ENCODE data around the gene OR13C4. TPM values are rescaled to one million over a fixed set of nuclear protein-coding genes. Genes with fewer than 3 reads are reported as not detected.

Gene OR13C4
- total and polyA plus RNA-seq, 2 of the 4 experiments (the other 2 are of a cell fraction): not detected

DNA sequence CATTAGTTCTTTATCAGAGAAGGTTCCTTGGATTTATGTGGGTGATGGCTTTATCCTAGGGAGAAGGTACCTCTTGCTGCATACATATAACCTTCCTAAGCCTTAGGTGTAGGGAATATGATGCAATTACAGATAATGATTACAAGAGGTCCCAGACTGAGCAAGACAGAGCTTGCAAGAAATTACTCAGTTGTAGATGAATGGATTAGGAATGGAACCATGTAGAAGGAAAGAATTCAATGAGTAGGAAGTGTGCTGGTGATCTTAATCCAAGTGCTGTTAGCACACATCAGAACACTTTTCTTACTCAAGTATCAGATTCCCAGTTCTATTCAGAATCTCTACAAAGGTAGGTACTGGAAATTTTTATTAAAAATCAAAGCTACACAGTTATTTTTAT, 20.4 kb downstream of the OR13C4 start:
- Histone ChIP-seq H3K4me1 (ENCODE audit: control insufficient read depth, insufficient read depth, low read length) (no peaks in the 10 kb centered on the region), H2AK9ac (replicated peaks; ENCODE audit: low read depth, low read length, poor library complexity) (no peak overlapping the region), H3K4me3 (ENCODE audit: insufficient read depth, low read depth, low read length) (no peak overlapping the region), H3K36me3 (ENCODE audit: control insufficient read depth, insufficient read depth, low read length) (no peaks in the 10 kb centered on the region), H3K18ac (ENCODE audit: low read depth, low read length) (no peak overlapping the region), H3K27me3 (ENCODE audit: control insufficient read depth, insufficient read depth, low read length) (no peaks in the 10 kb centered on the region), H3K79me1 (ENCODE audit: low read depth in 1 of 2, low read length in 2 of 2) (no peaks in the 10 kb centered on the region), H3K9me1 (ENCODE audit: insufficient read depth, low read length) (no peaks in the 10 kb centered on the region), H3K27ac (ENCODE audit: insufficient read depth, low read length) (no peak overlapping the region), H2AK5ac (ENCODE audit: low read depth, low read length) (no peak overlapping the region), H3K4ac (ENCODE audit: low read depth, low read length) (no peak overlapping the region), H2BK20ac (ENCODE audit: low read depth, low read length) (no peak overlapping the region), H3K14ac (replicated peaks; ENCODE audit: low read depth, low read length) (no peak overlapping the region), H4K20me1 (ENCODE audit: insufficient read depth, low read length) (no peaks in the 10 kb centered on the region), H3K9me3 (ENCODE audit: control insufficient read depth, insufficient read depth, low read length) (peaks cover 6% of the 10 kb centered on the region), H2BK15ac (ENCODE audit: low read depth, low read length) (no peak overlapping the region), H4K5ac (ENCODE audit: low read depth, low read length) (no peak overlapping the region), H2AFZ (replicated peaks; ENCODE audit: low read length, poor library complexity) (no peak overlapping the region), H4K91ac (ENCODE audit: insufficient read depth, low read depth, low read length) (no peak overlapping the region), H3K56ac (ENCODE audit: extremely low read depth, insufficient read depth, low read length) (no peak overlapping the region), H3K9ac (ENCODE audit: low read depth, low read length) (no peak overlapping the region), H4K8ac (ENCODE audit: low read depth in 2 of 2, low read length in 2 of 2) (no peak overlapping the region), H2BK5ac (ENCODE audit: low read depth, low read length, poor library complexity, severe bottlenecking) (no peak overlapping the region), H3K4me2 (ENCODE audit: low read depth, low read length) (no peak overlapping the region), H2BK120ac (ENCODE audit: low read depth, low read length) (no peak overlapping the region), H3K23ac (ENCODE audit: low read depth, low read length) (no peak overlapping the region)
- dilution Hi-C loops (cut with HindIII; ENCODE audit: low sequenced_read_pairs, unreplicated experiment): no loop called here
- in situ Hi-C loops (cut with MboI; ENCODE audit: low sequenced_read_pairs): no loop called here
- no peak for DNase-seq
- intact Hi-C loops (cut with micrococcal nuclease): no loop called here
- no TSS peak for BruUV-seq (replicated peaks)
- ATAC-seq (ENCODE audit: low read depth): no peak
- ChIA-PET CTCF (no interaction called here), POLR2A (ENCODE audit: unreplicated experiment) (no interaction called here)
- TF ChIP-seq NFE2L2 (IDR thresholded peaks at IDR 0.05; ENCODE audit: low read depth, low read length): no peak
- no peak for TF ChIP-seq CEBPB (IDR thresholded peaks at IDR 0.05; ENCODE audit: low read depth, low read length)
- TF ChIP-seq, protein P1, sequence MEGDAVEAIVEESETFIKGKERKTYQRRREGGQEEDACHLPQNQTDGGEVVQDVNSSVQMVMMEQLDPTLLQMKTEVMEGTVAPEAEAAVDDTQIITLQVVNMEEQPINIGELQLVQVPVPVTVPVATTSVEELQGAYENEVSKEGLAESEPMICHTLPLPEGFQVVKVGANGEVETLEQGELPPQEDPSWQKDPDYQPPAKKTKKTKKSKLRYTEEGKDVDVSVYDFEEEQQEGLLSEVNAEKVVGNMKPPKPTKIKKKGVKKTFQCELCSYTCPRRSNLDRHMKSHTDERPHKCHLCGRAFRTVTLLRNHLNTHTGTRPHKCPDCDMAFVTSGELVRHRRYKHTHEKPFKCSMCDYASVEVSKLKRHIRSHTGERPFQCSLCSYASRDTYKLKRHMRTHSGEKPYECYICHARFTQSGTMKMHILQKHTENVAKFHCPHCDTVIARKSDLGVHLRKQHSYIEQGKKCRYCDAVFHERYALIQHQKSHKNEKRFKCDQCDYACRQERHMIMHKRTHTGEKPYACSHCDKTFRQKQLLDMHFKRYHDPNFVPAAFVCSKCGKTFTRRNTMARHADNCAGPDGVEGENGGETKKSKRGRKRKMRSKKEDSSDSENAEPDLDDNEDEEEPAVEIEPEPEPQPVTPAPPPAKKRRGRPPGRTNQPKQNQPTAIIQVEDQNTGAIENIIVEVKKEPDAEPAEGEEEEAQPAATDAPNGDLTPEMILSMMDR (conservative IDR thresholded peaks at IDR 0.05; ENCODE audit: low read depth, low read length): no peak
- TF ChIP-seq BHLHE40 (IDR thresholded peaks at IDR 0.05; ENCODE audit: low read depth, low read length): no peak
- TF ChIP-seq, protein P2, sequence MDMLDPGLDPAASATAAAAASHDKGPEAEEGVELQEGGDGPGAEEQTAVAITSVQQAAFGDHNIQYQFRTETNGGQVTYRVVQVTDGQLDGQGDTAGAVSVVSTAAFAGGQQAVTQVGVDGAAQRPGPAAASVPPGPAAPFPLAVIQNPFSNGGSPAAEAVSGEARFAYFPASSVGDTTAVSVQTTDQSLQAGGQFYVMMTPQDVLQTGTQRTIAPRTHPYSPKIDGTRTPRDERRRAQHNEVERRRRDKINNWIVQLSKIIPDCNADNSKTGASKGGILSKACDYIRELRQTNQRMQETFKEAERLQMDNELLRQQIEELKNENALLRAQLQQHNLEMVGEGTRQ (IDR thresholded peaks at IDR 0.05; ENCODE audit: low read depth, low read length): no peak
- TF ChIP-seq RCOR1 (IDR thresholded peaks at IDR 0.05; ENCODE audit: insufficient replicate concordance, low read length): no peak
- TF ChIP-seq FOS (IDR thresholded peaks at IDR 0.05; ENCODE audit: low read depth, low read length): no peak
- no peak for TF ChIP-seq RAD21 (IDR thresholded peaks at IDR 0.05; ENCODE audit: low read length)

Measured in IMR-90 (cell line).